Germinal center (tissue), 1 donor: ENCODE measurements around the gene THBS4.

ENCODE experiments used
- DNase-seq: peaks from one replicate; pipeline ENCODE4 v3.0.0; 2012; ENCODE audit warnings: mixed read lengths, low spot score

THBS4 gene

DNA sequence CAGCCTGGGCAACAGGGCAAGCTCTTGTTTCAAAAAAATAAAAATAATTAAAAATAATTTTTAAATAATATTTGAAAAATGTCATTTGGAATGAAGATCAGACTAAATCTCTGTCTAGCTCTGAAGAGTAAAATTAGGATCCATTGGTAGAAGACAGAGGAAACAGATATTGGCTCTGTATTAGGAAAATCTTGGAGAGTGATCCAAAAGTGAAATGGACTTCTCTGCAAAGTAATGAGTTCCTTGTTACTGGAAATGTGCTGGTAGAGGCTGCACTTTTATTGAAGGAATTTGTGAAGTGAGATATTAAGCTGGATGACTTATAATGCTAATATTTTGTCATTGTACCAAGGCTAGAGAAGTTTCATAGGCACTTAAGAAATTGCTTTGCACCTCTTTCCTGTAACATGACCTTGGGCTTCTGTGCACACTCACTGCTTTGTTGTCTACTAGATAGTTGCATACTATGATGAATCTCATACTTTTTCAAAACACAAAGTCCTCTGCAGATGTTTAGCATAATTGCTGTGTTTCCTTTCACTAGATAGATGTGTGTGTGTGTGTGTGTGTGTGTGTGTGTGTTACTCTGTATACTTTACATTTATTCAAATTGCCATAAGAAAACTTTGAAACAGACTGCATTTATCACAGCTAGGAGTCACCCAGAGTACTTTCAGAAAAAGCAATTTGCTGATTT is 13.1 kb downstream of the THBS4 start:
- DNase-seq, result no peak

DNA sequence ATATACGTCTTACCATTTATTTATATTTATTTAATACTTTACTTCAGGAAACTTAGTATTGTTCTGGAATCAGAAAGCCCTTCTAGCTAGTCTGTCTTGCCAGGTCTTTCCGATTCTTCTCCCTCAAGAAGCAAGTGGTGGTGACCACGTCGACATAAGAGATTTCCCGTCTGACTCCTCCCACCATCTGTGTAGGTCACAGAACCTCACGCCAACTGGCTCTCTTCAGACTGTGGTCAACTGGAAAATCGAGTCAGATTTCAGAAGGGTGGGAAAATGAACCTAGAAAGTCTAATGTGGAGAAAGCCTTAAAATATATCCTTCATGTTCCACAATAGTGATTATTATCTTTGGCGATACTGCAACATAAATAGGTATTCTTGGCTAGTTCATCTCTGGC is 17.3 kb downstream of the THBS4 start:
- no peak for DNase-seq

DNA sequence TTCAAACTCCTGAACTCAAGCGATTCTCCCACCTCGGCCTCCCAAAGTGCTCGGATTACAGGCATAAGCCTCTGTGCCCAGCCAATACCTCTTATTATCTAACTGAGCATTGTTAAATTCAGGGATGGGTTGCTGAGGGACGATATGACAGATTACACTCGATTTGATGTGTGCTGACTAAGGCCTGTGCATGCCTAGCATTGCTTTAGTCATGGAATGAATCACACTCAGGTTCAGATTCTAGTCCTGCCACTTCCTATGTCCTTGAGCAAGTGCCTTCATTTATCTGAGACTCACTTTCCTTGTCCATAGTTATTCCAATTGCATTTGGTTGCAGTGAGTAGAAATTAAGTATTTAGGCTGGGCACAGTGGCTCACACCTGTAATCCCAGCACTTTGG is 19.5 kb downstream of the THBS4 start:
- DNase-seq, result no peak

DNA sequence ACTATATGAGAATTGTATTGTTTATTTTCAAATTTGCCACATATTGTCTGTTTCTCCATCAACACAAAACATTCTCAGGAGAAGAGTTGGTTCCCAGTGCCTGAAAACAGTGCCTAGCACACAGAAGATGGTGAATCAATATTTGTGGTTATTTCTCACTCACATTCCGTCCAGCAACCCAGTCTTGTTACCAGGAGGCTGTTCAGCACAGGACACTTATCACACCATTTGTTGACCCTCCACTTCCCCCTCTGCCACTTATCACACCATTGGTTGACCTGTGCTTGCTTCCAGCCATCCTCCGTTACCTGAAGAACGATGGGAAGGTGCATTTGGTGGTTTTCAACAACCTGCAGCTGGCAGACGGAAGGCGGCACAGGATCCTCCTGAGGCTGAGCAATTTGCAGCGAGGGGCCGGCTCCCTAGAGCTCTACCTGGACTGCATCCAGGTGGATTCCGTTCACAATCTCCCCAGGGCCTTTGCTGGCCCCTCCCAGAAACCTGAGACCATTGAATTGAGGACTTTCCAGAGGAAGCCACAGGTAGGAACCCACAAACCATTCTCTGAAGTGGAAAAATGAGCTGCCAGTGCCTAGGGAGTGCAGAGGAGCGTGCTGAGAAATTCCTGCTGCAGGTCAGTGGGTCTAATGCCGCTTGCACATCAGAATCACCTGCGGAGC is 20.5 kb downstream of the THBS4 start:
- no peak for DNase-seq

DNA sequence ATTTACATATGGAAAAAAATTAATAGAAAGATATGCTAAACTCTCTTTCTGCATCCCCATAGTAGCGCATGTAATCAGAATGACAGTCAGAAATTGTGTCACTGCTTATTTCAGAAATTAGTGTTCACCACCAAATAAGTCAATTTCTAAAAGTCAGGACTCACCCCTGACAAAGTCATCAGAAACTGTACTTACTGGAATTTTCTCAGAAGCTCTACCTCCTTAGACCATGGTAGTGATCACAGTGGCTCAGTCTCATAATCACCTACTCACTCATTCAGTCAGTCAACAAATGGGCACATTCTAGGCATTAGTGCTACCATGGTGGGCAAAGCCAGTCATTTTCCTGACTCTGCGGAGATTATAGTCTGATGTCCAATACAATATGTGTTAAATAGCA is 22.0 kb downstream of the THBS4 start:
- no peak for DNase-seq

DNA sequence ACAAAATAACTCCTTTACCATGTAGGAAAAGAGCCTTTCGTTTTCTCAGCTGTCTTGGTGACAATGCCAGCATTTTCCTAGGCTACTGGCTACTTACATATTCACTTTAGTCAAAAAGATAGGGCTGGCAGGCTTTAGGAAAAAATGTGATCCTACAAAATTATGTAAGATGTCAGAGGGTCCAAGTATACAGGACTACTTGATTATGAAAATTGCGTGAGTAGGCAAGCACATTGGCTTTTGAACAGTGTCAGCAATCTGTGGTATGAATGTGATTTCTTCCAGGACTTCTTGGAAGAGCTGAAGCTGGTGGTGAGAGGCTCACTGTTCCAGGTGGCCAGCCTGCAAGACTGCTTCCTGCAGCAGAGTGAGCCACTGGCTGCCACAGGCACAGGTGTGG is 22.8 kb downstream of the THBS4 start:
- DNase-seq, result no peak

DNA sequence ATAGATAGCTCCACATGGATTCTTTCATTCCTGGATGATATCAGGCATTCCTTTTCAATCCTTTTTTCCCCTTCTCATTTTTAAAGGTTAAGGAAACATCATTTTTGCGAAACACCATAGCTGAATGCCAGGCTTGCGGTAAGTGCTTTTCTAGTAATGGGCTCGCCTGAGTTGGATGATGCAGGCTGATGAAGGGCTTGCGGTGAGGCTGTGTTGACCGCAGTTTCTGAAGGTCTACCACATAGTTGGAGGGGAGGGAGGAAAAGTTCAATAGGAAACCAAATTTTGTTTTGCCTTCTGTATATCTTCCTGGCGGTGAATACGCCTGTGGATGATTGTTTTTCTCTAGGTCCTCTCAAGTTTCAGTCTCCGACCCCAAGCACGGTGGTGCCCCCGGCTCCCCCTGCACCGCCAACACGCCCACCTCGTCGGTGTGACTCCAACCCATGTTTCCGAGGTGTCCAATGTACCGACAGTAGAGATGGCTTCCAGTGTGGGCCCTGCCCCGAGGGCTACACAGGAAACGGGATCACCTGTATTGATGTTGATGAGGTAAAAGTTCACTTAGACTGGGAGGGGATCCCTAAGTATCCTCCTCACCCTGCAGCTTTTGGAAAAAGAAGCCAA is 24.3 kb downstream of the THBS4 start:
- DNase-seq, result no peak

DNA sequence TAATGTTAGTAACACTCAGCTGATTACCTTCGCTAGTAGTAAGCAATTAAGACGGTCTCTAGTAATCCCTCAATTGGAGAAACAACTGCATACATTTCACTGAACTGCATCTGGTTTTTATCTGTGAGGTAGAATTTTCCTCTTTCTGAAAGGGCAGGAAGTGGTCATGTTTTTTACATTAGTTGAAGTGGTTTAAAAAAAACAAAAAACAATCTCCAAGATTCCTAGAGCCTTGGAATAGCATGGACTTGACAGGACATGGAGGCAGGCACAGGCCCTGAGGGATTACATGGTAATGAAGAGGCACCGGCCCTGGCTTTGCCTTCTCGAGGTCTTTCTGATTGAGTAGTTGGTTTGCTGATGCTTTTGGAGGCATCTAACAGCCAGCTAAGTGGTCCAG is 25.8 kb downstream of the THBS4 start:
- DNase-seq, result no peak

DNA sequence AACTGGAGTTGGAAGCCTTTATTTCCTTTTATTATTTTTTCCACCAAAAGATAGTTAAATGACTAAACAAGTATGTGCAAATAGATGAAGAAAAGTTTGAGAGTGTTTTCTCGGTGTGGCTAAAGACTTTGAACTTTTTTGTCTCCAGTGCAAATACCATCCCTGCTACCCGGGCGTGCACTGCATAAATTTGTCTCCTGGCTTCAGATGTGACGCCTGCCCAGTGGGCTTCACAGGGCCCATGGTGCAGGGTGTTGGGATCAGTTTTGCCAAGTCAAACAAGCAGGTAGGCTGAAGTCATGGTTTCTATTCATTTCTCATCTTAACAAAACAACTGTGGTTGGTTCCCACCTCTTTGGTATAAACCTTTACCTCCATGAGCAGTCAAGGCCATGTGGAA is 26.4 kb downstream of the THBS4 start:
- no peak for DNase-seq

DNA sequence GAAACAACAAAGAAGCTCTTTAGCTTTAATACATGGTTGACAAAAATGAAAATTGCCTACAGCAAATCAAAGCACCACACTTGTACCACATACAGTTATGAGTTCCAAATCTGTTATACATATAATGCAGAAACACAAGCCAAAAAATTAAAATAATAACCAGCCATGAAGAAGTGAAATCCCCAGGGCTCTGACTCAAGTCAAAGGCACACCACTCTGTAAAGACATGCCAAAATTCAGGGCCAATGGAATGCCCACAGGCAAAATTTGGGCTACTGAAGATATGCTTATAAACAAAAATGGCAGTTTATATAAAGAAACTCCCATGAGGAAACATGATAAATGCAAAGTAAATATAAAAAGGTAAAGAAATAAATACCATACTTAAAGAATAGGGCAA is 29.0 kb downstream of the THBS4 start:
- no peak for DNase-seq

DNA sequence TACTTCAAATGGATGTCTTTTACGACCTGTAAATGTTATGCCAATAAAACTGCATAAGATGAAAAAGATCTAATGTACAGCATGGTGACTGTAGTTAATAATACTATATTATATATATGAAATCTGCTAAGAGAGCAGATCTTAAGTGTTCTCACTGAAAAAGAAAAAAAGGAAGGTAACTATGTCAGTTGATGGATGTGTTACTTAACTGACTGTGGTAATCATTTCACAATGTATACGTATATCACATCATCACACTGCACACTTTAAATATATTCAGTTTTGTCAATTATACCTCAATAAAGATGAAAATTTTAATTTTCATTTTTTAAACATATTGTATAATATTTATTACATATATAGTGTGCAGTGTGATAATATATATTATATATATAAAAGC is 31.9 kb downstream of the THBS4 start:
- no peak for DNase-seq

DNA sequence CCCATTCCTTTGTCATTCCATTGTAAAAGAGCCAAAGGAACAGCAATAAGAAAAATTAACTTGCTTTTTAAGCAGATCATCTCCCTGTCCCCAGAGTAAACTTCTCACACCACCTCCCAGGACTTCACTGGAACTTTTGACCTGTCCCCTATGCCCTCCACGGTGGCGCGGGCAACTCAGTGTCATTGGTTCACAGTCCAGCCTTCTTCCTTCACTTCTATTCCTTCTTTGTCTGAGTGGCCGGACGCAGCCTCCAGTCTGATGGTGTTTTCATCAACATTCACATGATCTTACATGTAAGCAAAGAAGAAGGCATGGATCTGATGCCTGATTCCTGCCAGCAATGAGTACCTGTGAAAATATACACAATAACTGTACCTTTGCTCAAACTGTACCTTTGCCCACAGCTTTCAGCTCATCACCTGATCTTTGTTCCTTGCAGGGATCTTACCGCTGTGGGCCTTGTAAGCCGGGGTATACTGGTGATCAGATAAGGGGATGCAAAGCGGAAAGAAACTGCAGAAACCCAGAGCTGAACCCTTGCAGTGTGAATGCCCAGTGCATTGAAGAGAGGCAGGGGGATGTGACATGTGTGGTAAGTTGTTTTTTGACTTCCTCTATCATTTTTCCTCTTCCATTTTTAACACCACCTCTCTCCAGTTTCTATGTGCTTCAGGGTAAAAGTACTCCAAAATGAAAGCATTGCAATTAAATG is 32.5 kb downstream of the THBS4 start:
- DNase-seq, result no peak

DNA sequence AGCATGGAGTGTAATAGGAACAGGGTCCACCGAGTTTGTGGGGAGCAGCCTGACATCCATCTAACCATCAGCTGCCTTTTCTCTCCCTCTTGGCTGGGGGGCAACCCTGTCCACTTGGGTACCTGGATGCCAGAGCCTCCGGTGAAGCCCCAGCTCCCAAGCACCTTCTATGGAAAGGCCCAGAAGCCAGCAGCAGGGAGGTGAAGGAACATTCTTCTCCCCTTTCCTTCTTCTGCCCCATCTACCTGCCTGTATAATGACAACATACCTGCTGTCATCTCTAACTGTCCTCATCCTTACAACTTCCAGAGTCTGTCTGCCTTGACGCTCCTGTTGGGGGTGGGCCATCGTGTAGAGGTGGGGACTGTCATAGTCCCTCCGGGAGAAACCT is 33.1 kb downstream of the THBS4 start:
- DNase-seq, result no peak

DNA sequence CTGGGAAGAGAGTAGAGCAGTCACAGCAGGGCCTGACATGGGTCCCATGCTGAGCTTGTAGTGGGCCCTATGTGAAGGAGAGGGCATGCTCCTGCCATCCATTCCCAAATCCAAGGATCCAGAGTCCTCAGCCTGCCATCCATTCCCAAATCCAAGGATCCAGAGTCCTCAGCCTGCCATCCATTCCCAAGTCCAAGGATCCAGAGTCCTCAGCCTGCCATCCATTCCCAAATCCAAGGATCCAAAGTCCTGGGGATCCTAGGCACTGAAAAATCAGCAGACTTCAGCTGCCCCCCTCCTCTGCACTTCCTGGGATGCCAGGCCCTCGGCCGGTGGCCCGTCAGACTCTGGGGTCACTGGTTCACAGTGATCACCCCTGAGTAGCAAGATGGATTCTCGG is 33.6 kb downstream of the THBS4 start:
- no peak for DNase-seq

DNA sequence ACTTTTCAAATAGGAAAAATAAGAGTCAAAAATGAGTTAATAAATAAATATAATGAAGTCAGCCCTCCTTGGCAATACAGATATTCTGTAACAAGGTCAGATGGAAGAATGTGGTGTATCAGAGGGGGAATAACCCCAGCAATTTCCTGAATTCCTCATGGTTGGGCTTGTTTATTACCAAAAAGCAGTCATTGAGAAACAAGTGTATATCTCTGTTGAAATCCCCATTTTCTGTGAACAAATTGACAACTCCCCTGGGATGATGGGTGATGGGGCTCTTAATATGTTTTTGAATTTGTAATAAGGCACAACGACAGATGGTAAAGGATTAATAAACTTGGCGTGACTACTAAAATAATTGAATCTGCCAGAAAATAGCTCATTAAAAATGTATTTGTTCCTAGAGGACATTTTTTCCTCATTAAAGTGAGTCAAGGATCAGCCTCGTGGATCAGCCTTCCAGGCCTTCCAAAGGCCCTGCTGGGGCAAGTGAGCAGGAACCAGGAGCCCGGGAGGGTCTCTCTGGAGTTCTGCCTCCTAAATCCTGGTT is 34.2 kb downstream of the THBS4 start:
- no peak for DNase-seq

DNA sequence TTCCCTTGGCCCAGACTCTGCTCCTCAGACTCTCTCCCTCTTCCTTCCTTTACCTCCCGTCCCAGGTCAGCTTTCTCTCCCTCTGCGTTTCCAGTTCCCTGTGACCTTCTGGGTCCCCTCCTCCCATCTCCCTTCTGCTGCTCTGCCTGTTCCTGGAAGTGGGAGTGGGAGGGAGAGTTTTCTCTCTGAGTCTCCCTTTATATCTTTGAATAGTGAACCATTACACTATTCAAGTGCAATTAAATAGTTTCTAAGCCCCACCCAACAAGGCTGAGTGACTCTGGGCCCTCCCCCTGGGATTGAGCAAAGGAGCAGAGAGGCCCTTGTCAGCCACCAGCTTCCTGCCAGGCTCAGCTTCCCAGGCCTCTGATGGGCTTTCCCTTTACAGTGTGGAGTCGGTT is 34.8 kb downstream of the THBS4 start:
- no peak for DNase-seq

DNA sequence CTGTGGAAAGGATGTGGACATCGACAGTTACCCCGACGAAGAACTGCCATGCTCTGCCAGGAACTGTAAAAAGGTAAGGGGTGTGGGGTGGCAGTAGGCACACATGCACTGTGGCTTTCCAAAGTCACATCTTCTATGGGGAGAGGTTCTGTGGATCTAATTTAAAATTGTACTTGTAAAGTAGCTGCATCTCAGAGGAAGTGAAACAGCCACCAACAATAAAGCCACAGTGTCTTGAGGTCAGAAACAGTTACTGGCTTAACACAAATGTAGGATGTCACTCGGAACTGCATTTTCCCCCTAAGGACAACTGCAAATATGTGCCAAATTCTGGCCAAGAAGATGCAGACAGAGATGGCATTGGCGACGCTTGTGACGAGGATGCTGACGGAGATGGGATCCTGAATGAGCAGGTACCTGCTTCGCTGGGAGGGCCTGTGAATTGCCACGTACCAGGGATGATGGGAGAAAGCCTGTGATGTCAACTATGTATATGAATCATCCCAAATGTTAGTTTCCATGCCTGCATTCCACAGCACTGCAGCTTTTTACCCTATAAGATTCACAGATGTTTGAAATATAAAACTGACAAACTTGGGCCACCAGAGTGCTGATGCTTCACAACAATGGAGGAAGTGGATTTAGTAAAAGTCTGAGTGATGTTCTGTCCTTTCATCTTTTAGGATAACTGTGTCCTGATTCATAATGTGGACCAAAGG is 35.3 kb downstream of the THBS4 start:
- DNase-seq, result no peak

DNA sequence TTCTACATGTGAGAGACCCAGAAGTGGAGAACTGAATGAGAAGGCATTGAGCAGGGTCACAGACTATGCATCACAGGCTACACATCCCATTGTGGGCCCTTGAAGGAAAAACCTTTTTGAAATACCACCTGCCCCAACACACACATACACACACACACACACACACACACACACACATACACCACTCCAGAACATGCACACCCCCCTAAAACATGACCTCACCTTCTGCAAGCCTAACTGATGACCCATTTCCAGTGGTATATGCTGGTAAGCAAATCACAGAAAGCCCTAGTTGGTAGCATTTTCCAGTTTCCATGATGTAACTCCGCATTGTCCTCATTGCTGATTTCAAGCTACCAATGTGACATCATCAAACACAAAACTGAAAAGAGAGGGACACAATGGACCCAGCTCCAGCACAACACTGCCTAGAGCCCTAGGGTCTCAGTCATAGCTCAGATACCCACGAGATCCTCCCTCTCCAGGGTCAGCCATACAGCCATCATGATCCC is 36.4 kb downstream of the THBS4 start:
- no peak for DNase-seq

DNA sequence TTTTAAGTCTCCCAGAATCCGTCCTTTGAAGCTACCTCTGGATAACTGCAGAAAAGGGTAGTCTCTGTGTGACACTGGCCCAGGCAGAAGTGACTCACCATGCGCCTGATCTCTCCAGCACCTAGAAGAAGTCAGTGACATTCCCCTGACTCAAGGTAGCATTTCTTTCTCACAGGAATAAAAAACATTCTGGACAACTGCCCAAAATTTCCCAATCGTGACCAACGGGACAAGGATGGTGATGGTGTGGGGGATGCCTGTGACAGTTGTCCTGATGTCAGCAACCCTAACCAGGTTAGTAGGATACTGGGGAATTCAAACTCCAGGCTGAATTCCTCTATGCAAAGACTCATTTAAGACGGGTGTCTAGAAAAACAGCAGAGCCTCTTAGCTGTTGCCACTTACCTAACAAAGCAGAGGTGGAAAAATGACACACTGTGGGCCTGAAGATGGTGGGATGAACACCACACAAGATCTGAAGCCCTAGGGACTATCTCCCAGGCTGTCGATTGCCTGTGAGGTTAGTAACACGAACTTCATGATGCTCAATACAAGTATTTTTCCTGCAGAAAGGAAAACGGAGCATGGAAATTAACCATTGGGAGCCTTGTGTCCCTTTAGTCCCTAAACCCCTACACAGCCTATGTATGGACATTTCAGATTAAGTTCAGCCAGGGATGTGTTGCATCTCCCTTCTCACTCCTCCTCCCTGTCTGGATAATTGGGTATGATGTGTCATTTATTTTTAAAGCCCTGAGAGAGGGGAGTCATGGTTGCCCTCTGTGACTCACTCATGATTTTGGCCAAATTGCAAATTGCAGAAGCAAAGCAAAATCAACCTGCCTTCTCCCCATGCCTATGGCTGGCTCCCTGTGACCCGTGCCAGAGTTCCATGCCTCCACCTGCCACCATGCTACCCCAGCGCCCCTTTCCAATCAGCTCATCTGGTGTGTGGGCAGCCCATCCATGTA is 37.2 kb downstream of the THBS4 start:
- DNase-seq, result no peak
